GM04503 (cell line): ENCODE data around the gene SRY.
"Not testable (repeated sequence)": the region's sequence is repeated elsewhere in the genome, so short reads cannot be mapped to it uniquely, and the experiment has no call there.

Source experiments
- DNase-seq: peaks from one replicate; pipeline ENCODE4 v3.0.0-alpha.2; 2012; ENCODE audit warnings: low read depth

SRY gene

GRCh38 chrY:2787600-2787999, at the start of gene SRY:
Gene SRY (minus strand): TSS chrY:2787682. CDS start chrY:2787603, 79 bp downstream.
- DNase-seq: no peak

- DNase-seq: no peak
Observed at GRCh38 chrY:2837078-2837477, 49.6 kb upstream of the SRY start.

GRCh38 chrY:2835230-2835629, 47.7 kb upstream of the SRY start:
- no peak for DNase-seq

- DNase-seq: no peak
Observed at GRCh38 chrY:2828497-2828896, 41.0 kb upstream of the SRY start.

GRCh38 chrY:2824471-2824870, 37.0 kb upstream of the SRY start:
- no peak for DNase-seq

- not testable (repeated sequence) for DNase-seq
Observed at GRCh38 chrY:2817146-2817896, 29.8 kb upstream of the SRY start.

- no peak for DNase-seq
Observed at GRCh38 chrY:2800246-2800645, 12.8 kb upstream of the SRY start.

- DNase-seq: no peak
Observed at GRCh38 chrY:2797991-2798390, 10.5 kb upstream of the SRY start.

- DNase-seq: no peak
Observed at GRCh38 chrY:2796977-2797523, 9.6 kb upstream of the SRY start.

- no peak for DNase-seq
Observed at GRCh38 chrY:2789756-2790155, 2.3 kb upstream of the SRY start.

GRCh38 chrY:2786876-2787512, 488 bp downstream of the SRY start:
- no peak for DNase-seq
